Midbrain (tissue), 1 donor: Measurements from ENCODE around the gene POC1B.
"Not testable (repeated sequence)": the region's sequence is repeated elsewhere in the genome, so short reads cannot be mapped to it uniquely, and the experiment has no call there.

Experiments used
- DNase-seq: peaks from one replicate; lab custom pipeline; 2025; lab: John Stamatoyannopoulos, UW

Gene POC1B

DNA sequence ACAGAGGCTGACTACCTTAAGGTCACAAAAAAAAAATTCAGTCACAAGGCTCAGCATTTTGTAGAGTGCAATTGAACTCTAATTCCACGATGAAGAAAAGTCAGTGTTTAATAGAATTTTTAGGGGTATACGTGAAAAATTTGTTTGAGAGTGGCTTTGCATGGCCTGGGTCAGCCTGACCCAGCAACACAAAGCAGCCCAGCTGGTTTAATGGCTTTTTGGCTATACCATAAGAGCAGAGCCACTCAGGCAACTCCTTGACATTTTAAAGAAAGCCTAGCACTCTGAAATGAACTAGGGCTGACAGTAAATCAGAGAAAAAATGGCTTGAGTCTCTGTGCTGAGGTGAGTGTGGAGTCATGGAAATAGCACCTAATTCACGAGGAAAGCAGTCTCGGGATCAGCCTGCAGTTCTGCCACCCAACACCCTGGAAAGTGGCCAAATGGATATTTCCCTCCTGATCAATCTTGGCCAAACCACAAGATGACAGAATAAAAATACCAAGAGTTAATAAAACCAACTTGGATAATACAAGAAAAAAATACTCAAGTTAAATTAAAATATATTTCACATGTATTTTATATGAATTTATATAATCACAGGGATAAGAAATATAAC lies 60.8 kb downstream of the POC1B start:
- DNase-seq = no peak

DNA sequence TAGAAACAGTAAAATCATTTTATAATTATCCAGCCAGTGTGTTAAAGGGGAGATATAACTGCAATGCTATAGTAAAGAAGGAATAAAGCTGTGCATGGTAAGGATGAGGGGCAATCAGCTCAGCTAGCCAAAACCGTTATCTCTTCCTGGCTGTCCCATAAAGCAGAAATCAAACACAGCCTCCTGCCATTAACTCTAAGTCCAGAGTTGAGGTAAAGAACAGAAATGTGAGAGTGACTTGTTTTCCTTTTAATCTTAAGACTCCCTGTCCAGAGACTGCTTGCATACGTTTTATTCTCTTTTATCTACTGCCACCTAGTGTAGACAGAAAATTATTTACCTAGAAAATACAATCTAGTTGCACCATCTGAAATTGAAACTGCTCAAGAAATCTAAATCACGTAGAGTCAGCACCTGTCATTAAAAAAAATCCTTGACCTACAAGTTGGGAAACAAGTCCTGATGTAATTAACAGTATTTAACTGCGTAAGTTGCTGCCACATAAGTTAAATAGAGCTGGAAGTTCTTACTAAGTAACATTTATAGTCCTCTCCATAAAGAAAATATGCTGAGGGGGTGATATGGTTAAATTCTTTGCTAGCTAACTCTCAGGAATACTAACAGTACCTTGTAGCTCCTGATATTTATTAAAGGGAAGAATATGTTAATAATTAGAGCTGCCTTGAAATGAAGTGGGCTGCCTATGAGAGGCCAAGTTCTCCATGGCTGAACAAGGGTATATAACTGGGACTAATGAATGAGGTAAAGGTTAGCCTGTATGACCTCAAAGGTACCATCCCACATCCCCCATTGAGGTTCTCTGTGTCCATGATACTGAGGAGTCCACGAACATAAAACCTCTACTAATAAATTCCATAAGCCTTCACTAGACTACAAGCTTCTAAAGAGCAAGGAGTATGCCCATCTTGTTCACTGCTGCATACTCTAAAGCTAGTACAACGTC lies 63.9 kb downstream of the POC1B start:
- peak; percentile 72 for DNase-seq

DNA sequence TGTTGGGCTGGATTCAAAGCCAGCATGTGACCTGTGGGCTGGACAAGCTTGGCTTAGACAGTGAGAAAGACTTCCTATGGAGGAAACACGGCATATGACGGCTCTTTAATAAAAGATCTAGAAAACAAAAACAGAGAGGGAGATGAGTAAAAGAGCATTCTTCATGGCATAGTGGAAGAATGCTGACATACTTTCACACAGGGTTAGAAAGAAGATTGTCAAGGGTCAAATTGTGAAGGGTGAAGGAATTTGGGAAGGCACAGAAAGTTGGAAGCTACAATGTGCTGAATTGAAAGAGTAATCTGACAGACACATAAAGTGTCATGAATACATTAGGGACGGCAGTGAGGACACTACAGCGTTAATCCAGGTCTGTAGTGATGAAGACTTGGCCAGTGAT lies 64.7 kb downstream of the POC1B start:
- DNase-seq = no peak

DNA sequence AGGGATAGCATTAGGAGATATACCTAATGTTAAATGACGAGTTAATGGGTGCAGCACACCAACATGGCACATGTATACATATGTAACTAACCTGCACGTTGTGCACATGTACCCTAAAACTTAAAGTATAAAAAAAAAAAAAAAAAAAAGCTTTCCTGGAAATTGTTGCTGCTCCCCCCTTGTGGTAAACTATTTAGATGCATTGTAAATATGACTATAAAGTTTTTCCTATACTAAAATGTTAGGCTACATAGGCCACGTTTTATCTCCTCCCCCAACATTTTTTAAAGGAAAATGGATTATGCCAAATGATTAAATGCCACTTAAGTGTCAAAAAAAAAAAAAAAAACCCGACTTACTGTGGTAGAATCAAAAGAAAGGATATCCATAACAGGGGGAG lies 66.6 kb downstream of the POC1B start:
- DNase-seq = not testable (repeated sequence)

DNA sequence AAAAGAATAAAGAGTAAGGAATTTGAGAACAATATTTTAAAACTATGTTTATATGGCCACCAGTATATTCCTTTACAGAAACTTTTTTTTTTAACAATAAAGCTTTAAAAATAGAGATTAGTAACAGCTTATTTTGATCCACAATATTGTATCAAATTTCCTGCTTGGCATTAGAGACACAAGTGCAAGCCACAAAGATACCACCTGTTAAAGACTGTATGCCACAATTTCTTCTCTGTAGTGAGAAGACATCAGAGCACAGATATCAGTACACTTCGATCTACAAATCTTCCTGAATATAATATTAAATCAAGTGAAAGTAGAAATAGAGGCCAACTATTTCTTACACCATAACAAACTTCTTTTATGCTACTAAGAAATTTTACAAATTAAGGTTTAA lies 69.3 kb downstream of the POC1B start:
- DNase-seq = no peak

DNA sequence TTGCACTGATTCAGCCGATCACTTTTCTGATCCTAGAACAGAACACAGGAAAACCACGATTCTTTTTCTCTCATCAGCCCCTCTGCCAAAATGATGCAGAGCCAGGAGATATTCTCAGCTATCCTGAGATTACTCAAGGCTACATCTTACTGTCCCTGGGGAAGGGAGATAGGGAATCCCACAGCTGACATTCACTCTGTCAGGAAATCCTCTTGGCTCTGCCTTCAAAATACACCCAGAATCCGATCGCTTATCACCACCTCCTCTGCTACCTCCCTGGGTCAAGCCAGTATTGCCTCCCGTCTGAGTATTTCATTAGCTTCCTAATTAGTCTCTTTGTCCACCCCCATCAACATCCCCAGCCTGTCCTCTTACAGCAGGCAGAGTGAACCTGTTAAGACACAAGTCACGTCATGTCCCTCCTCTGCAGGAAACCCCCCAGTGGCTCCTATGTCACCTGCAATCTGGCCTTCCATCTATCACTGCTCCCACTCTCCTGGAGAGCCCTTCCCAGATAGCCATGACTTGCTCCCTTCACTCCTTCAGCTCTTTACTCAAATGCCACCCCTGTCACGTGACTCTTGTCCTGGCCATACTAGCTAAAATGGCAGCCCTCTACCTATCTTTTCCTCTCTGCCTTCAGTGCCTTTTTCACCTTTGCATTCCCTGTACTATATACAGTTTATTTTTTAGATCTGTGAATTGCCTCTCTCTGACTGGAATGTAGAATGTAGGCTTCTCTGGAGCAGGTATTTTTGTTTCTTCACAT lies 71.6 kb downstream of the POC1B start:
- no peak for DNase-seq

DNA sequence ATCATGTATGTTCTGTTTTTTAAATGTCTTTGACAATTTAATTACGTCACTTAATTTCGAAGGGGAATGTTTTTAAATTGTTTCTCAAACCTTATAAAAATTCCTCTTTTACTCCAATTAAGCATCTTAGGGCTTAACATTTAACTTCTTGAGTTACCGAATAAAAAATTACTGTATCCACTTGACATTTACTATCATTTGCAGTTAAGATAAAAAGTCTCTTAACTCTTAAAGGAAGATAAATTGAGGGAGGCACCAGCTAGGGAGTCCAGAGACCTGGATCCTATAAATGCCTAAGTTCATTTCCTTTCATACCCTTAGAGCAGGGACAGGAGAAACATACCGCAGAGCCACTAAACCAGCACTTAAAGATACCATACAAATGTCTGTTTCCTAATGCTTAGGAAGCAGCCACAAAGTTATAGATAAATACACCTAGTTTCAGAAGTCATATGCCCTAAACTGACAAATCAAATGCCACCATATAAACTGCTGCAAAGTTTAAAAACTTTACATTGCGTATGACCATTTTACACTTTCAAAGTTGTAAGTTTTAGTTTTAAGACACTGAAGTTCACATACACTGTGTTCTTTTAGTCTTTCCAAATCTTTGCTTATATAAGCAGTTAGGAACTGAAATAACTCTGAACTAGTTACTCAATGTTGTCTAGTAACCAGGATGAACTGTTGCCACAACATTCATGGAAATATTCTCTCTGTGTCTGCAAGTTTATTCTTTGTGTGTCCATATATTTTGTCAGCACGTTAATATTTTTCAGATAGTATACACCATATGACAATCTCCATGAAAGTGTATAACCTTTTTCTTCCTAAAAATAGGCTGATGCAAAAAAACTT lies 72.5 kb downstream of the POC1B start:
- DNase-seq = no peak

DNA sequence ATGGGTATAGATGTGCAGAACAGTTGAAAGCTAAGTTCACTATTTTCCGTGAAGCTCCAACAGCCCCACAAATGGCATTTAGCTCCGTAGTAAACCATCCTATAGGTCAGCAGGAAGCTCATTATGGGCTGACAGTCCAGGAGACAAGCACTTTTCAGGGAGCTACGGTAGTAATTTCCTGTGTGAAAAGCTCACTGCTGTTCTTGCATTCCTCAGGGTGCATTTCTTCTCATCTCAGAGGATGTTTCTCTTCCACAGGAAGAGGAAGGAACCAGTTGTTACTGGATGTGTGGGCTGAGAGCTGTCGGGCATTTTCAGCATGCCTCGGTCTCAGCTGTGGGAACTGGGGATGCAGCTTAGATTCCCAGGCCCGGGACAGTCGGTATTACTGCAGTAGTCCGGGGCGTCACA lies 74.0 kb downstream of the POC1B start:
- no peak for DNase-seq

DNA sequence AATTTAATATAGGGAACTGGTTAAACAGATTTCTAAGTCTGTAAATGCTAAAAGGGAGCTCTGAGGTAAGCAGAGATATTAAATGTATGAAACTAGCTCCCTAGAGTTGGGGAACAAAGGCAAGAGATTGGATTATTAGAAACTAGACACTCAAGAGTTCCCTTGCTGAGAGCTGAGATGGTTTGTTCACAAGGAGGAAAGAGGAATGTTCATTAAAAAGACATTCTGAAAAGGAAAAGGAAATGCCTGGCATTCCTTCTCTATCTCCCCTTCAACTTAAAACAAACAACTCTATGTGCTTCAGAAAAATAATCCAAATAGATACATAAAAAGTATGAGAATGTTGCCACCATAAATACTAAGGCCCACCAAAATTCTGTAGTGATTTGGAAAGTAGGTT lies 74.9 kb downstream of the POC1B start:
- no peak for DNase-seq

DNA sequence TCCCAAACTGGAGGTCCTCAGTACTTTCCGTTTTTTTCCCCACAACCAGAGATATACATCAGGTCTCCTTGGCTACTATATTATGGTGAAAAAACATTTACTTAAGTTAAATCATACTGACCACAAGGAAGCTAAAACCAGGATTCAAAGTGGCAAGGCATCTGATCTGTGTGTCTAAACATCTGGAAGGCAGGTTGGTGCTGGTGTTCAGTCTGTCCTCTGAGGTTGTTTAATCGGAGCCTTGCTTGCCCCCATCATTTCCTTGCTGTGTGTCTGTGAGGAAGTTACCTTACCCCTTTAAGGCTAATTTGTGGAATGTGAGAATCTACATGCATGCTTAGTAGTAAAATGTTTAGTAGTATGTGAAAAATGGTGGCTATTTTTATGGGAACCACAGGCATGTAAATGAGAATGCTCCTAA lies 76.9 kb downstream of the POC1B start:
- no peak for DNase-seq

DNA sequence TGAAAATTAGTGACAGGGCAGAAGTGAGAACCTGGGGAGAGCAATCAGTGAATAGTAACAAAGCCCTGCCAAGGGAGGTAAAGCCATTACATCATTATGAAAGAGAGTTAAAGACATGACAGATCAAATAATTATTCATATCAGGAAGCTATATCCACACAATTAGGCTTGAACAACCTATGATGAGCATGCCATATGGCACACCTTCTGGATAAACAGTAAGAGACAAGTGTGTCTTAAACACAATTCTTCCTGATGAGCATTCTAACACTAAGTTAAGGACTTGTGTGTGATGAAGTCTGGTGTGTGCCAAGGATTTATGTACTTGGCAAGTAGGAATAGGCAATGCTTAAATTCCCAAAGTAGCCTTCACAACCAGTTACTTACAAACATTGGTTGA lies 77.3 kb downstream of the POC1B start:
- DNase-seq = no peak

DNA sequence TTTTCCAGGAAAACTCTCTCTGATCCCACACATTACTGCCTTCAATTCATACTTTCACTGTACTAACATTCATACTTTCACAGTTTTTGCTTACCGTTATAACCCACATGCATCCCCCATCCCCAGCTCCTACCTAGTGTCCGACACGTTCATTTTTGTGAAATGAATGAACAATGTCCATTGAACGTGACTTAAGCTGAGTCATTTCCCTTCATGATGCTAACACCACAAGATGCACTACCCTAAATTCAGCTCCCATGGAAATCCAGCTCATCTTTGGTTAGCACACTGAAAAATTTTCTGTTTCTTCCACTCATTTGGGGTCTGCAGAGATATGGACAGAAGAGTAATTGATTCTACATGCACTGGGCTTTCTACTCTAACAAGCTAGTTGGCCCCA lies 85.9 kb downstream of the POC1B start:
- DNase-seq = no peak

DNA sequence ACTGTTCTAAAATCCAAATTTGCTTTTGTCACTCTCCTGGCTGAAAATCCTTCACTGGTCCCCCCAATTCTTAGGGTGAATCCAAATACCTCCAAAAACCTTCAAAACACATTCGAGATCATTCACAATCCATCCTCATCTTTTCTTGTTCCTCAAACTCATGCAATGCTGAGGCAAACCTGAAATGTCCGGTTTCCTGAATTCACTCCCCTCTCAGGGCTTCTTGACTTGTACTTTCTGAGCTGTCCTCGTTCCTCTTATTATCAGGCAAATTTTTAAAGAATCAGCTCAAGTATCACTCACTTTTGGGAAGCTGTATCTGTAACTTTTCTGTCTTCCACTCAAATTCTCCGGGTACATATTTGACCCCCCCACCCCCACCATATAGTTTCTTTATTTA lies 88.6 kb downstream of the POC1B start:
- DNase-seq = no peak

DNA sequence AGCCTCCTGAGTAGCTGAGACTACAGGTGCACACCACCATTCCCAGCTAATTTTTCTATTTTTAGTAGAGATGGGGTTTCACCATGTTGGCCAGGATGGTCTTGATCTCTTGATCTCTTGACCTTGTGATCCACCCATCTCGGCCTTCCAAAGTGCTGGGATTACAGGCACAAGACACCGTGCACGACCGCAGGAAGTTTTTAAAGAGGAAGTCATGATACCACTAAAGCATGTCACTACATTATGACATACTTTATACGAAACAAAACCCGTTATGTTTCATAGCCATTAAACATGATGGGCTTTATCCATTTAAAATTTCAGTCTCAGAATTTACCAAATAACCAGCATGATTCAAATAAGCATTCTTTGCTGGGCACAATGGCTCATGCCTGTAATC lies 89.8 kb downstream of the POC1B start:
- DNase-seq = no peak

DNA sequence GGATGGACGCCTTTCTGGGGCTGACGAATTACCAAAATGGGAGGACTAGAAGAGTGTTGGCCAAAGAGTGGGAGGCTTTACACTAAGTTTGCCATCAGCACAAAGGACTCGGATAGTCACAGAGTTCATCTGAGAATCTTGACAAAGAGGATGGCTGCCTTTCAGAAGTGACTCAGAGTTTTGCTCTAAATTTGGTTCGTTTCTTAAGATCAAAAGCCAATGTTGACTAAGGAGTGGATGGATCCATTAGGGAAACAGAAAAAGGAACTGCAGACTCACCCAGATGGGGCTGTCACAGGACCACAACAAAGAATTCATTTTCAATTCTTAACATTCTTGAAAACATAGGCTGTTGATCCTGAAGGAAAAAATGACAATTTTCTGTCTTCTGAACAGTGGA lies 92.2 kb downstream of the POC1B start:
- DNase-seq = no peak

DNA sequence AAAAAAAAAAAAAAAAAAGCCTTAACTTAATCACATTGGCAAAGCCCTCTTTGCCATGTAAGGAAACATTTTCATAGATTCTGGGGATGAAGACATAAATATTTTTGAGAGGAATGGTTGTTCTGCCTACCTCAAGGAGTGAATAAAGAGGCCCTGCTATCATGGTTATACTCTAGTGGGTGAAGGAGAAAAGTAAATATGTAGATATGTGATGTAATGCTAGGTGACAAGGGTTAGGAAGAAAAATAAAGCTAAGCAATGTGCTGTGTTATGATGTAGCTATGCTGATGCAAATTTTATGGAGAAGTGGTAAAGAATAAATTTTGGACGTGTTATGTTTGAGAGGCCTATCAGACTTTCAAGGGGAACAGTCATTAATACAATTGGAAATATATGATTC lies 93.5 kb downstream of the POC1B start:
- DNase-seq = no peak

DNA sequence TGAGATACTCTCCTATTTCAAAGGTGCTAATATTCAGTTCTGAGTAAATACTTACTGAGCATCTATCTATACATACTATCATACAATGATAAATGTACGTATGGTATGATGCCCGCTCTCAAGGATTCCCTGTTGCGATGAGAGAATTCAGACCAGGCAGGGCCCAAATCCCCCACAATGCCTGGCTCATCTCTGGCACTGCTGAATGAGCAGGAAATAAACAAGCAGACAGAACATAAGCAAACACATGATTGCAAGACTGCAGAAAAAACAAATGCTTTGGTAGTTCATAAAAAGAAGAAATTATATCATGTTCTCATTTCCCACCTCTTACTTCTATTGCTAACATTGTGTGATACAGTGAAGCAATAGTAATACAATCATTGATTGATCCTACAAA lies 96.3 kb downstream of the POC1B start:
- no peak for DNase-seq

DNA sequence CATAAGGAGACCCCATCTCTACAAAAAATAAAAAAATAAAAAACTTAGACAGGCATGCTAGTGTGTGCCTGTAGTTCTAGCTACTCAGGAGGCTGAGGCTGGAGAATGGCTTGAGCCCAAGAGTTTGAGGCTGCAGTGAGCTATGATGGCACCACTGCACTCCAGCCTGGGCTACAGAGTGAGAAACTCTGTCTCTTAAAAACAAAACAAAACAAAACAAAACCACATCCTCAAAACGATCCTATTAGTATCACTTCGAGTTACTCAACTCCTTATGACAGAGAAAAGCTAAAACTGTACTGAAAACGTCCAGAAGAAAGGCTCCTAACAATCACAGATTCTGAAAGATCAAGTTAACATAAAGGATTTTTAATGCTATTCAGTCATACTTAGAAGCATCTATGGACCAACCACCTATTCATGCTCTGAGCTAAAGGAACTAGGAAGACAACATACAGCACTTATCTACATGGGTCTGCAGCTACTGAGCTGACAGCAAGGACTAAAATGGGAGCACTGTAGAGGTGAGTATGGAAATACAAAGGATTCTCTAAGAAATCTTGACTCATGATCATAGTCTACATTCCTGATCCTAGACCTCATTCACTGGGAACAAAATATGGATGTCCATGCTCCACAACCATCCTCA lies 98.2 kb downstream of the POC1B start:
- DNase-seq = no peak

DNA sequence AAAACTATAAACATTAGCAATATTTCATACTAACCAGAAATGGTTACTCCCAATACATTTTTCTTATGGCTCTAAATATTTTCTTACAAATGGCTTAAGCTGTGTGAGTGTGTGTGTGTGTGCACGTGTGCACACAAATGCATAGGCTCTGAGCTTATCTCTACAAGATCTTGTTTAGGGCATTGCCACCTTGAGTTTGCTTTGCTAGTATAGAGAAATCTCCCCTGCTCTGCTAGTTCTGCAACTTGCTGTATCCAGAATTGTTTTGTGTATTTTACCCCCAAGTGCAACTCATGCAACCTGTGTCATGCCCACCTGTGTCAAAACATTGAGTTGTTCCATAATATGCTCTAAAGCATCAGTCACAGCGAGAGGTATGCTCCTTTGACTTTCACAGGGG lies 101.0 kb downstream of the POC1B start:
- no peak for DNase-seq

DNA sequence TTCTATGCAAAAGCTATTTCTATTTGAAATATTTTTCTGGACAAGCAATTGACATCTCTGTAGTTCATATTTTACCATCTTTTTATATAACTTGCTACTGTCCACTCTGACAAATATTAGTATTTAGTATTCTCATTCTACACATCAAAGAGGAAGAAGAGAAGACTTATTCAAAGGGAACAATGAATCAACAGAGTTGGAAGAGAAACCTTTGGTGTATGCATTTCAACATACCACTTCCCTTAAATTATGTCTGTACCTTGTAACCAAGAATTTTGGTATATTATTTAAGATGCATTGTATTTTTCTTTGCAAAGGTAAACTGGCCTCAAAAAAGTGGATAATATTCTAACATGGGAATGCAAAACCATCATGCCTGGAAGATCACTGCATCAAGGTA lies 101.5 kb downstream of the POC1B start:
- no peak for DNase-seq

DNA sequence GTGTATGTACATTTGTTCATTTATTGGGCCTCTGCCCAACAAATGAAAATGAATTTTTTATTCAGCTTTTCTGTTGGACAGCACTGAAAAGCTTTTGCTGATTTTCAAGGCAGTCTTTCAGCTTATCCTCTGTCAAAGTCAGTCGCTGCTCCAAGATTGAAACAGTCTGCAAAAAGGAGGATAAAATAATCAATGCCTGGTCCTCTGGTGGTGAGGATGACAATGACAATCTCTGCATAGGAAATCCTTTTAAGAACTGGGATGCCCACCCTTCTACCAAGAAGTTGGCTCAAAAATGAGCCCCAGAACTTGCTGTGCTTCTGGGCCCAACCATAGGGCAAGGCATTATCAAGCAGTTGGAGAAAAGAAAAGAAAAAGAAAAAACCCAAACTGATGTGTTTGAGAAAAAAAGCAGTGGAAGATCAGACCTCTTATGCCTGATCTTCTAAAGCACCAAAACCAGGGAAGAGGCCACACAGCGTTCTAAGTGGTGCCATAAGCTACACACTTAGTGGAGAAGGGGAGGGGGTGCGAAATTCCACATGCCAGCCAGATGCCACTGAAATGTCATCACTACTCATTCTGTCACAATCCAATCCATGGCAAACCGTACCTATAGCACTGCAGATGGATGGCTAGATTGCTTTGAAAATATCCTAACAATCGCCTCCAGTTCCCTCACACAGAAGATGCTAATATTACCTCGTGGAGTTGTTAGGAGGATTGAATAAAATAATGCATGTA lies 104.6 kb downstream of the POC1B start:
- no peak for DNase-seq
